Measurements from ENCODE around the gene DDAH1.

GRCh38 chr1:85365851-85366250 lies 99.1 kb downstream of the DDAH1 start:
- TF ChIP-seq, protein P1, sequence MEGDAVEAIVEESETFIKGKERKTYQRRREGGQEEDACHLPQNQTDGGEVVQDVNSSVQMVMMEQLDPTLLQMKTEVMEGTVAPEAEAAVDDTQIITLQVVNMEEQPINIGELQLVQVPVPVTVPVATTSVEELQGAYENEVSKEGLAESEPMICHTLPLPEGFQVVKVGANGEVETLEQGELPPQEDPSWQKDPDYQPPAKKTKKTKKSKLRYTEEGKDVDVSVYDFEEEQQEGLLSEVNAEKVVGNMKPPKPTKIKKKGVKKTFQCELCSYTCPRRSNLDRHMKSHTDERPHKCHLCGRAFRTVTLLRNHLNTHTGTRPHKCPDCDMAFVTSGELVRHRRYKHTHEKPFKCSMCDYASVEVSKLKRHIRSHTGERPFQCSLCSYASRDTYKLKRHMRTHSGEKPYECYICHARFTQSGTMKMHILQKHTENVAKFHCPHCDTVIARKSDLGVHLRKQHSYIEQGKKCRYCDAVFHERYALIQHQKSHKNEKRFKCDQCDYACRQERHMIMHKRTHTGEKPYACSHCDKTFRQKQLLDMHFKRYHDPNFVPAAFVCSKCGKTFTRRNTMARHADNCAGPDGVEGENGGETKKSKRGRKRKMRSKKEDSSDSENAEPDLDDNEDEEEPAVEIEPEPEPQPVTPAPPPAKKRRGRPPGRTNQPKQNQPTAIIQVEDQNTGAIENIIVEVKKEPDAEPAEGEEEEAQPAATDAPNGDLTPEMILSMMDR (IDR thresholded peaks at IDR 0.05; ENCODE audit: low read depth, low read length, poor library complexity, severe bottlenecking): no peak
- TF ChIP-seq EZH2phosphoT487 (IDR thresholded peaks at IDR 0.05; ENCODE audit: borderline replicate concordance, low read length): no peak
